Endothelial cell of umbilical vein (primary cell): ENCODE measurements around the gene PTGES. TPM values are rescaled to one million over a fixed set of nuclear protein-coding genes. Genes with fewer than 3 reads are reported as not detected.

ENCODE experiments used
- BruUV-seq: library from RNA; stranded (reverse); fragments of 400-500 nt; replicated peaks from 2 replicates; lab custom pipeline; 2021; lab: Mats Ljungman, UMichigan
- CTCF ChIA-PET: fragments of 300-600, 350-600 bp; sonication (Branson Sonifier 250); formaldehyde crosslinking; loops from one replicate; lab custom pipeline; 2021; ENCODE audit warnings: antibody characterized with exemption, inconsistent platforms; lab: Charles Lee
- POLR2A ChIA-PET: fragments of 300-600, 350-600 bp; sonication (Branson Sonifier 250); formaldehyde crosslinking; loops from one replicate; lab custom pipeline; 2021; ENCODE audit warnings: antibody characterized with exemption, inconsistent platforms; lab: Charles Lee
- DNase-seq: peaks from one replicate; pipeline ENCODE4 v3.0.0-alpha.2; 2011; ENCODE audit warnings: low read depth, low spot score
- FAIRE-seq: peaks from 2 replicates; lab custom pipeline; 2011; peaks lifted over from hg19 to GRCh38; lab: Jason Lieb, UNC
- H2AFZ ChIP-seq: 2 replicates; pipeline ENCODE4 v1.6.0; 2012; ENCODE audit warnings: low read depth, low read length, control low read depth, inconsistent platforms
- H3K27ac ChIP-seq: 2 replicates; pipeline ENCODE4 v1.5.1; 2011; ENCODE audit warnings: low read depth, mild to moderate bottlenecking, control low read depth, low read length, moderate library complexity; ENCODE audit not compliant: insufficient read depth
- H3K27me3 ChIP-seq, 2 experiments: 2 replicates each; pipeline versions ENCODE4 v1.6.0 to v1.6.1; 2011; ENCODE audit warnings: low read length in 2 of 2, mixed read lengths in 1 of 2; ENCODE audit not compliant: control insufficient read depth in 2 of 2, insufficient read depth in 2 of 2
- H3K36me3 ChIP-seq, 2 experiments: 2 replicates in 1 of 2; 3 replicates in 1 of 2; pipeline ENCODE4 v1.5.1; 2011; ENCODE audit warnings: low read length in 2 of 2, mild to moderate bottlenecking in 1 of 2, moderate library complexity in 1 of 2; ENCODE audit not compliant: control insufficient read depth in 2 of 2, insufficient read depth in 2 of 2; ENCODE audit errors: extremely low read depth in 1 of 2
- H3K4me1 ChIP-seq: 3 replicates; pipeline ENCODE4 v1.5.1; 2011; ENCODE audit warnings: mild to moderate bottlenecking, low read length; ENCODE audit not compliant: control insufficient read depth, insufficient read depth; ENCODE audit errors: extremely low read depth
- H3K4me2 ChIP-seq: 2 replicates; pipeline ENCODE4 v1.6.1; 2011; ENCODE audit warnings: low read length, control low read depth, mixed read lengths; ENCODE audit not compliant: insufficient read depth
- H3K4me3 ChIP-seq, 3 experiments: fragments of 200-600 bp in 1 of 3; sonication (generic), shearing (Covaris generic) in 1 of 3; replicated peaks in 1 of 3; 2 replicates each; pipeline ENCODE4 v1.5.1; 2011 to 2016; ENCODE audit warnings: control low read depth in 3 of 3, low read length in 3 of 3, mild to moderate bottlenecking in 2 of 3, inconsistent platforms in 1 of 3, low read depth in 1 of 3, moderate library complexity in 1 of 3; ENCODE audit not compliant: insufficient read depth in 1 of 3
- H3K79me2 ChIP-seq: 2 replicates; pipeline ENCODE4 v1.6.0; 2012; ENCODE audit warnings: low read length, inconsistent platforms; ENCODE audit not compliant: control insufficient read depth, insufficient read depth
- H3K9ac ChIP-seq: replicated peaks from 2 replicates; pipeline ENCODE3; 2011; ENCODE audit warnings: low read length, control low read depth; ENCODE audit not compliant: insufficient read depth; ENCODE audit errors: extremely low read depth
- H3K9me1 ChIP-seq: replicated peaks from 3 replicates; pipeline ENCODE4 v1.6.0; 2011; ENCODE audit warnings: mild to moderate bottlenecking, low read length; ENCODE audit not compliant: control insufficient read depth, insufficient read depth; ENCODE audit errors: extremely low read depth
- H3K9me3 ChIP-seq: replicated peaks from 2 replicates; pipeline ENCODE4 v1.5.1; 2012; ENCODE audit warnings: low read length, inconsistent platforms; ENCODE audit not compliant: control insufficient read depth, insufficient read depth
- H4K20me1 ChIP-seq: replicated peaks from 2 replicates; pipeline ENCODE3; 2011; ENCODE audit warnings: mild to moderate bottlenecking, low read length; ENCODE audit not compliant: control insufficient read depth, insufficient read depth; ENCODE audit errors: extremely low read depth
- CTCF ChIP-seq, 2 donors: IDR thresholded peaks; 1 replicate in 1 of 2; 2 replicates in 1 of 2; pipeline ENCODE4 v1.5.1; 2011; ENCODE audit warnings: low read length in 2 of 2, mild to moderate bottlenecking in 2 of 2, moderate library complexity in 2 of 2, control low read depth in 1 of 2, inconsistent platforms in 1 of 2, low read depth in 1 of 2; ENCODE audit not compliant: insufficient read depth in 1 of 2; ENCODE audit errors: extremely low read depth in 1 of 2
- EZH2 ChIP-seq: IDR thresholded peaks from 2 replicates; pipeline ENCODE4 v1.6.1; 2012; ENCODE audit warnings: borderline replicate concordance, low read depth, mild to moderate bottlenecking, moderate library complexity, low read length, inconsistent platforms; ENCODE audit not compliant: severe bottlenecking
- FOS ChIP-seq: IDR thresholded peaks from 2 replicates; pipeline ENCODE4 v1.6.1; 2011; ENCODE audit warnings: mild to moderate bottlenecking, low read length, moderate library complexity, borderline replicate concordance; ENCODE audit not compliant: insufficient read depth
- GATA2 ChIP-seq: IDR thresholded peaks from 2 replicates; pipeline ENCODE4 v1.7.0; 2011; ENCODE audit warnings: low read depth, mild to moderate bottlenecking, moderate library complexity, mixed read lengths, low read length; ENCODE audit not compliant: insufficient read length, insufficient read depth
- JUN ChIP-seq: IDR thresholded peaks from 2 replicates; pipeline ENCODE4 v1.6.1; 2011; ENCODE audit warnings: borderline replicate concordance, low read depth; ENCODE audit not compliant: insufficient read length, insufficient read depth
- MYC ChIP-seq: IDR thresholded peaks from one replicate; pipeline ENCODE4 v1.6.1; 2011; ENCODE audit warnings: mild to moderate bottlenecking, low read depth, low read length
- POLR2A ChIP-seq: IDR thresholded peaks from 2 replicates; pipeline ENCODE4 v1.6.1; 2012; ENCODE audit warnings: low read depth, mild to moderate bottlenecking, control low read depth, low read length
- POLR2AphosphoS5 ChIP-seq: IDR thresholded peaks from 2 replicates; pipeline ENCODE4 v1.6.1; 2012; ENCODE audit warnings: low read depth, mild to moderate bottlenecking, control low read depth, low read length, moderate library complexity; ENCODE audit not compliant: insufficient read depth
- dilution Hi-C: fragments of 300-500 bp; cut with MboI; formaldehyde crosslinking; loops from one replicate; pipeline ENCODE4 v1.15.0; 2019; ENCODE audit warnings: low sequenced_read_pairs; ENCODE audit not compliant: extremely low pct_ligation_motif_present
- intact Hi-C: fragments of 100-400 bp; cut with micrococcal nuclease; formaldehyde crosslinking; loops from one replicate; pipeline ENCODE4 v1.10.0; 2022
- polyA plus RNA-seq, 4 experiments: library from polyadenylated mRNA; depleted of rRNA in 3 of 4; stranded (reverse) in 3 of 4; unstranded in 1 of 4; fragments of >200 nt; gene quantifications; 2 replicates each; pipeline versions ENCODE4 v1.2.1 to v1.2.3, GENCODE V29; 2011 to 2012; ENCODE audit warnings: missing spikeins in 1 of 4
- total RNA-seq: library from RNA; stranded (reverse); gene quantifications from 2 replicates; pipeline ENCODE4 v1.2.3, GENCODE V29; 2021
- TF ChIP-seq, protein P1 (sequence below): IDR thresholded peaks from 2 replicates; pipeline ENCODE4 v1.6.1; 2011; ENCODE audit not compliant: insufficient read depth, insufficient read length

Gene PTGES
- total and polyA plus RNA-seq, 2 donors (not counting 3 experiments of a cell fraction or from before 2014, with no cell fraction given) = not detected

GRCh38 chr9:129740174-129740573 lies 12.7 kb downstream of the PTGES start:
- no peaks in the 10 kb centered on the region for H3K9me3 ChIP-seq
- peaks cover 5% of the 10 kb centered on the region for H3K4me1 ChIP-seq
- H3K27ac ChIP-seq = no peak overlapping the region
- no peak for FAIRE-seq
- H3K27me3 ChIP-seq = peaks cover 0 to 1% of the 10 kb centered on the region in 2 experiments
- TF ChIP-seq, protein P1, sequence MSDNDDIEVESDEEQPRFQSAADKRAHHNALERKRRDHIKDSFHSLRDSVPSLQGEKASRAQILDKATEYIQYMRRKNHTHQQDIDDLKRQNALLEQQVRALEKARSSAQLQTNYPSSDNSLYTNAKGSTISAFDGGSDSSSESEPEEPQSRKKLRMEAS = no peak
- TF ChIP-seq POLR2AphosphoS5 (no peak), FOS (no peak), EZH2 (no peak), POLR2A (no peak), CTCF (IDR thresholded peaks at IDR 0.05; ENCODE audit: extremely low read depth in 1 of 2, insufficient read depth in 1 of 2, low read depth in 1 of 2, low read length in 2 of 2) (no peak), JUN (no peak), GATA2 (no peak), MYC (no peak)
- CTCF ChIA-PET = interaction anchor here (1.0 to 5.8 kb wide), 5 partner anchors 13 to 50 kb away, joined by 3 to 127 read pairs (median 43); no protein-coding TSS in a partner anchor
- H2AFZ ChIP-seq = no peak overlapping the region
- H3K79me2 ChIP-seq = no peaks in the 10 kb centered on the region
- no peaks in the 10 kb centered on the region for H3K36me3 ChIP-seq
- POLR2A ChIA-PET = no interaction called here
- H3K4me2 ChIP-seq = no peak overlapping the region
- no peaks in the 10 kb centered on the region for H4K20me1 ChIP-seq
- no peaks in the 10 kb centered on the region for H3K9me1 ChIP-seq
- dilution Hi-C loops = no loop called here
- H3K4me3 ChIP-seq = no peak overlapping the region
- intact Hi-C loops = no loop called here
- BruUV-seq = no TSS peak
- no peak for DNase-seq
- H3K9ac ChIP-seq = no peak overlapping the region
